ENCODE measurements around the gene BEST2.

BEST2 gene

DNA sequence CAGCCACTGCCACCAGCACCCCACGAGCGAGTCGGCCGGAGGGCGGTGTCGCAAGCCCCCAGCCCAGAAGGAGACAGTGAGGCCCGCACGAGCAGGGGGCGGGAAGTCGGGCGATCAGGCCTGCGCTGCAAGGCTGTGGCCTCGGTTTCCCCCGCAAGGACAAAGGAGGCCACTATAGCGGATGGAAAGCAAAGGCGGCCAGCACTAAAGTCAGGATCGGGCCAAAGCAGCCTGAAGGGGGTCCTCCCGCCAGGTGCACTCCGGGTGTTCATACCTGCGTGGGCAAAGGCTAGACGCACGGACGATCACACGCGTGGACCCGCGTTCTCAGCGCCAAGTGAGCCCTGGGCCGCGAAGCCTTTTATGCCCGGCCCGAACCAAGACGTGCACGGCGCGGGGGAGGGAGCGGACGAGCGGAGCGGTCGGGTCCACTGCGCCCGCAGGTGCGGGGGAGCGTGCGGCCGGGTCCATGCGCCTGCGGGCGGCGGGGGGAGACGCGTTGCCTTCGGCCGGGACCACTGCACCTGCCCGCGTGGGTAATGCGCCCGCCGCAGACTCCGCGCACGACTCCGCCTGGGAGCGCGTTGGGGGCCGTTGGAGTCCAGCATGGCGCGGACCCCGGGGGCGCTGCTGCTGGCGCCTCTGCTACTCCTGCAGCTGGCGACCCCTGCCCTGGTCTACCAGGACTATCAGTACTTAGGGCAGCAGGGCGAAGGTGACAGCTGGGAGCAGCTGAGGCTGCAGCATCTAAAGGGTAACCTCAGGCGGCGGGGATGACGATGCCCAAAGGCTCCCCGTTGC lies 50.1 kb downstream of the BEST2 start, which contains the start of the genes PRDX2 and THSD8:
Gene PRDX2 (minus strand): TSS at position 335 of the 801 bp plus-strand sequence. CDS start 539 bp downstream, outside the sequence.
Gene THSD8 (plus strand): TSS at position 604 of the 801 bp plus-strand sequence. CDS start 3 bp downstream, at position 607.
- DNase-seq (ENCODE audit: low read depth), result peak; percentile 61

DNA sequence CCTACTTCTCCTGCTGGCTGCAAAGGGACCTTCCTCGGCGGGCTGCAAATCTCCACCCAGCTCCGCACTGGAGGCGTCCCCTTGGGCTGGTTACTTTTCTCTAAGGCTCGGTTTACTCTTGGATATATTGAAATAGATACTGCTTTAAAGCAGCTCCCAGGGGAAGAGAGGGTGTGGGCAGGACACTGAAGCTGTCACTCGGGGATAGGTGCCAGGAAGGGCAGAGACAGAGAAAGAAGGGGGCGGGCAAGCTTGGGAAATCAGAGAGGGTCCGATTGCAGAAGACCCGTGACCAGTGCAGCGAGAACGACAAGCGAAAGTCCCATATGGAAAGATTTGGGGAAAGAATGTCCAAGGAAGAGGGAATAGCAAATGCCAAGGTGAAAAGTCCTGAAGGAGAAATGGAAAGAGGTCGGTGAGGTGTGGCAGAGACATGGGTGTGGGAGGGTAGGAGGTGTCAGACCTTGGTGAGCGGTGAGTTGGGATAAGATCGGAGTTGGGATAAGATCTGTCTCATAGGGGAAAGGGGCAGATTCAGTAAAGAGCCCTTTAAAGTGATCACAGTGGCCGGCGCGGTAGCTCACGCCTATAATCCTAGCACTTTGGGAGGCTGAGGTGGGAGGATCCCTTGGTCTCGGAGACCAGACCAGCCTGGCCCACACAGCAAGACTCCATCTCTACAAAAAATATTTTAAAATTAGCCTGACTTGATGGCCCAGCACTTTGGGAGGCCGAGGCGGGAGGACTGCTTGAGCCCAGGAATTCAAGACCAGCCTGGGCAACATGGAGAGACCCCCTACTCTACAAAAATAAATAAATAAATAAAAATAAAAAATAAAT lies 50.9 kb downstream of the BEST2 start:
- DNase-seq (ENCODE audit: low read depth), result no peak

GRCh38 chr19:12804051-12804450 lies 52.5 kb downstream of the BEST2 start:
- DNase-seq (ENCODE audit: low read depth), result no peak

- peak; percentile 82 for DNase-seq (ENCODE audit: low read depth)
Observed at GRCh38 chr19:12806242-12807081, 54.9 kb downstream of the BEST2 start, which contains the start of gene RNASEH2A. TSS of gene RNASEH2A (plus strand) at chr19:12806584. CDS start at chr19:12806674, 90 bp downstream.
